HL-60 (cell line): ENCODE data around the gene TIPIN.
"Not testable (repeated sequence)": the region's sequence is repeated elsewhere in the genome, so short reads cannot be mapped to it uniquely, and the experiment has no call there.

Experiments
- DNase-seq, 2 experiments: peaks; one replicate each; pipeline ENCODE4 v3.0.0-alpha.2; 2010 to 2020; ENCODE audit warnings: low read depth in 1 of 2, low spot score in 1 of 2
- H3K27ac ChIP-seq: fragments of 250-450 bp; sonication (Bioruptor Pico); replicated peaks from 2 replicates; pipeline ENCODE4 v1.5.1; 2020; ENCODE audit warnings: mild to moderate bottlenecking, moderate library complexity
- H3K27me3 ChIP-seq: fragments of 250-450 bp; sonication (Bioruptor Pico); 2 replicates; pipeline ENCODE4 v1.5.1; 2021; ENCODE audit warnings: mild to moderate bottlenecking, moderate library complexity; ENCODE audit not compliant: insufficient read depth, poor library complexity, severe bottlenecking
- H3K4me3 ChIP-seq: replicated peaks from 2 replicates; pipeline ENCODE4 v1.5.1; 2011; ENCODE audit warnings: mild to moderate bottlenecking, control low read depth, low read length; ENCODE audit not compliant: insufficient read depth
- GABPA ChIP-seq: IDR thresholded peaks from 2 replicates; pipeline ENCODE4 v1.6.1; 2012; ENCODE audit warnings: low read depth
- POLR2AphosphoS5 ChIP-seq: IDR thresholded peaks from 2 replicates; pipeline ENCODE4 v1.6.1; 2012; ENCODE audit warnings: low read depth
- SPI1 ChIP-seq: IDR thresholded peaks from 2 replicates; pipeline ENCODE4 v1.6.1; 2012; ENCODE audit warnings: low read depth, mild to moderate bottlenecking, borderline replicate concordance
- TF ChIP-seq, protein P1 (sequence below): IDR thresholded peaks from 2 replicates; pipeline ENCODE4 v1.6.1; 2012; ENCODE audit warnings: low read depth; ENCODE audit not compliant: insufficient replicate concordance
- TF ChIP-seq, protein P2 (sequence below): IDR thresholded peaks from one replicate; pipeline ENCODE4 v1.5.1; 2011; ENCODE audit warnings: low read length, control low read depth, inconsistent platforms; ENCODE audit not compliant: insufficient read depth

The TIPIN gene

DNA sequence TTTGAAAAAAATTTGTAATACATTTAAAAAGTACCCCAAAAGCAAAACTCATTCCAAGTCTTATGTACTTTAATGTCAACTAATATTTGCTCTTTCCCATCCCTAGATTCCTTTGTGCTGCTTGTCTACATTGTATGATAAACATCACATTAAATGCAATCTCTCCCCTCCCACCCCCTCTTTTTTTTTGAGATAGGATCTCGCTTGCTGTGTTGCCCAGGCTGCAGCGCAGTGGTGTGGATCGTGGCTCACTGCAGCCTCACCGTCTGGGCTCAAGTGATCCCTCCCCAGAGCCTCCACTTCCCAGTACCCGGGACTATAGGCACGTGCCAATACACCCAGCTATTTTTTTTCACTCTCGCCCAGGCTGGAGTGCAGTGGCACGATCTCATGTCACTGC lies 42.8 kb upstream of the TIPIN start:
- TF ChIP-seq POLR2AphosphoS5 = no peak
- TF ChIP-seq, protein P1, sequence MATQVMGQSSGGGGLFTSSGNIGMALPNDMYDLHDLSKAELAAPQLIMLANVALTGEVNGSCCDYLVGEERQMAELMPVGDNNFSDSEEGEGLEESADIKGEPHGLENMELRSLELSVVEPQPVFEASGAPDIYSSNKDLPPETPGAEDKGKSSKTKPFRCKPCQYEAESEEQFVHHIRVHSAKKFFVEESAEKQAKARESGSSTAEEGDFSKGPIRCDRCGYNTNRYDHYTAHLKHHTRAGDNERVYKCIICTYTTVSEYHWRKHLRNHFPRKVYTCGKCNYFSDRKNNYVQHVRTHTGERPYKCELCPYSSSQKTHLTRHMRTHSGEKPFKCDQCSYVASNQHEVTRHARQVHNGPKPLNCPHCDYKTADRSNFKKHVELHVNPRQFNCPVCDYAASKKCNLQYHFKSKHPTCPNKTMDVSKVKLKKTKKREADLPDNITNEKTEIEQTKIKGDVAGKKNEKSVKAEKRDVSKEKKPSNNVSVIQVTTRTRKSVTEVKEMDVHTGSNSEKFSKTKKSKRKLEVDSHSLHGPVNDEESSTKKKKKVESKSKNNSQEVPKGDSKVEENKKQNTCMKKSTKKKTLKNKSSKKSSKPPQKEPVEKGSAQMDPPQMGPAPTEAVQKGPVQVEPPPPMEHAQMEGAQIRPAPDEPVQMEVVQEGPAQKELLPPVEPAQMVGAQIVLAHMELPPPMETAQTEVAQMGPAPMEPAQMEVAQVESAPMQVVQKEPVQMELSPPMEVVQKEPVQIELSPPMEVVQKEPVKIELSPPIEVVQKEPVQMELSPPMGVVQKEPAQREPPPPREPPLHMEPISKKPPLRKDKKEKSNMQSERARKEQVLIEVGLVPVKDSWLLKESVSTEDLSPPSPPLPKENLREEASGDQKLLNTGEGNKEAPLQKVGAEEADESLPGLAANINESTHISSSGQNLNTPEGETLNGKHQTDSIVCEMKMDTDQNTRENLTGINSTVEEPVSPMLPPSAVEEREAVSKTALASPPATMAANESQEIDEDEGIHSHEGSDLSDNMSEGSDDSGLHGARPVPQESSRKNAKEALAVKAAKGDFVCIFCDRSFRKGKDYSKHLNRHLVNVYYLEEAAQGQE = no peak
- TF ChIP-seq GABPA = no peak
- no peak for TF ChIP-seq SPI1
- Histone ChIP-seq H3K27me3 (no peaks in the 10 kb centered on the region), H3K4me3 (no peak overlapping the region), H3K27ac (no peak overlapping the region)
- DNase-seq = no peak

DNA sequence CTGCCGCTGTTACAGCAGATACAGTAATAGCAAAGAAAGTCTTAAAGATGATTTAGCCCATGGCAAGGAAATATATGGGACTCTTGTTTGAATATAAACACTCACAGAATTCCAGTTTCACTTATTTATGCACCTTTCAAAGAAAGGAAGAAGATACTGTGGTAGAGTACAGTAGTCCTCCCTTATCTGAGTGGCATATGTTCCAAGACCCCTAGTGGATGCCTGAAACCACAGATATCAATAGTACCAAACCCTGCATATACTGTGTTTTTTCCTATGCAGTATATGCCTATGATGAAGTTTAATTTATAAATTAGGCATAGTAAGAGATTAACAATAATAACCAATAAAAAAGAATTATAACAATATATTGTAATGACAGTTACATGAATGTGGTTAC lies 38.4 kb upstream of the TIPIN start:
- no peak for DNase-seq
- TF ChIP-seq GABPA = no peak
- no peak for TF ChIP-seq POLR2AphosphoS5
- TF ChIP-seq SPI1 = no peak
- TF ChIP-seq, protein P1 = no peak
- TF ChIP-seq, protein P2, sequence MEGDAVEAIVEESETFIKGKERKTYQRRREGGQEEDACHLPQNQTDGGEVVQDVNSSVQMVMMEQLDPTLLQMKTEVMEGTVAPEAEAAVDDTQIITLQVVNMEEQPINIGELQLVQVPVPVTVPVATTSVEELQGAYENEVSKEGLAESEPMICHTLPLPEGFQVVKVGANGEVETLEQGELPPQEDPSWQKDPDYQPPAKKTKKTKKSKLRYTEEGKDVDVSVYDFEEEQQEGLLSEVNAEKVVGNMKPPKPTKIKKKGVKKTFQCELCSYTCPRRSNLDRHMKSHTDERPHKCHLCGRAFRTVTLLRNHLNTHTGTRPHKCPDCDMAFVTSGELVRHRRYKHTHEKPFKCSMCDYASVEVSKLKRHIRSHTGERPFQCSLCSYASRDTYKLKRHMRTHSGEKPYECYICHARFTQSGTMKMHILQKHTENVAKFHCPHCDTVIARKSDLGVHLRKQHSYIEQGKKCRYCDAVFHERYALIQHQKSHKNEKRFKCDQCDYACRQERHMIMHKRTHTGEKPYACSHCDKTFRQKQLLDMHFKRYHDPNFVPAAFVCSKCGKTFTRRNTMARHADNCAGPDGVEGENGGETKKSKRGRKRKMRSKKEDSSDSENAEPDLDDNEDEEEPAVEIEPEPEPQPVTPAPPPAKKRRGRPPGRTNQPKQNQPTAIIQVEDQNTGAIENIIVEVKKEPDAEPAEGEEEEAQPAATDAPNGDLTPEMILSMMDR = no peak
- Histone ChIP-seq H3K27ac (no peak overlapping the region), H3K27me3 (no peaks in the 10 kb centered on the region), H3K4me3 (no peak overlapping the region)

DNA sequence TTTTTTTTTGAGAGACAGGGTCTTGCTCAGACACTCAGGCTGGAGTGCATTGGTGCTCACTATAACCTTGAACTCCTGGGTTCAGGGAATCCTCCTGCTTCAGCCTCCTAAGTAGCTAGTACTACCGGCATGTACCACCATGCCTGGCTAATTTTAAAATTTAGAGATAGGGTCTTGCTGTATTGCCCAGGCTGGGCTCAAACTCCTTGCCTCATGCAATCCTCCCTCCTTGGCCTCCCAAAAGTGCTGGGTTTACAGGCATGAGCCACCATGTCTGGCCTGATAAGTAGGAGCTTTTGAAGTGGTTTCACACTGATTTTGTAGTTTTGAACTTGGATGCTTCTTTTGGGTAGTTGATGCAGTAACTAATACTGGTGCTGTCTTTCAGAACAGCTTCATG lies 38.0 kb upstream of the TIPIN start:
- Histone ChIP-seq H3K27ac (no peak overlapping the region), H3K27me3 (no peaks in the 10 kb centered on the region), H3K4me3 (no peak overlapping the region)
- DNase-seq = no peak
- TF ChIP-seq, protein P1 = no peak
- TF ChIP-seq POLR2AphosphoS5 (no peak), SPI1 (no peak), GABPA (no peak)
- TF ChIP-seq, protein P2 = no peak

DNA sequence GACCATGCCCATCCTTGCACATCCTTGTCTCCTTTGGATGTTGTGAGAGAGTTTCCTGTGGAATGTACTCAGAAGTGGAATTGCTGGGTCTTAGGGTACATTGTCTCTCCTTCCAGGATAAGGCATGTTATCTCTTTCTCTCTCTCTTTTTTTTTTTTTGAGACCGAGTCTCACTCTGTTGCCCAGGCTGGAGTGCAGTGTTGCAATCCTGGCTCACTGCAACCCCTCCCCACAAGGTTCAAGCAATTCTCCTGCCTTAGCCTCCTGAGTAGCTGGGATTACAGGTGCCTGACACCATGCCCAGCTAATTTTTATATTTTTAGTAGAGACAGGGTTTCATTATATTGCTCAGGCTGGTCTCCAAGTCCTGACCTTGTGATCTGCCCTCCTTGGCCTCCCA lies 36.6 kb upstream of the TIPIN start:
- DNase-seq, H3K4me3 ChIP-seq, H3K27ac ChIP-seq, H3K27me3 ChIP-seq: not testable (repeated sequence)
